HG03097 (cell line): ENCODE data around the gene MPL.

Experiments
- ATAC-seq: cut with Tn5 transposase; IDR thresholded peaks from one replicate; pipeline ENCODE4 v1.9.1; 2021; ENCODE audit not compliant: unreplicated experiment, low FRiP score

MPL gene

DNA sequence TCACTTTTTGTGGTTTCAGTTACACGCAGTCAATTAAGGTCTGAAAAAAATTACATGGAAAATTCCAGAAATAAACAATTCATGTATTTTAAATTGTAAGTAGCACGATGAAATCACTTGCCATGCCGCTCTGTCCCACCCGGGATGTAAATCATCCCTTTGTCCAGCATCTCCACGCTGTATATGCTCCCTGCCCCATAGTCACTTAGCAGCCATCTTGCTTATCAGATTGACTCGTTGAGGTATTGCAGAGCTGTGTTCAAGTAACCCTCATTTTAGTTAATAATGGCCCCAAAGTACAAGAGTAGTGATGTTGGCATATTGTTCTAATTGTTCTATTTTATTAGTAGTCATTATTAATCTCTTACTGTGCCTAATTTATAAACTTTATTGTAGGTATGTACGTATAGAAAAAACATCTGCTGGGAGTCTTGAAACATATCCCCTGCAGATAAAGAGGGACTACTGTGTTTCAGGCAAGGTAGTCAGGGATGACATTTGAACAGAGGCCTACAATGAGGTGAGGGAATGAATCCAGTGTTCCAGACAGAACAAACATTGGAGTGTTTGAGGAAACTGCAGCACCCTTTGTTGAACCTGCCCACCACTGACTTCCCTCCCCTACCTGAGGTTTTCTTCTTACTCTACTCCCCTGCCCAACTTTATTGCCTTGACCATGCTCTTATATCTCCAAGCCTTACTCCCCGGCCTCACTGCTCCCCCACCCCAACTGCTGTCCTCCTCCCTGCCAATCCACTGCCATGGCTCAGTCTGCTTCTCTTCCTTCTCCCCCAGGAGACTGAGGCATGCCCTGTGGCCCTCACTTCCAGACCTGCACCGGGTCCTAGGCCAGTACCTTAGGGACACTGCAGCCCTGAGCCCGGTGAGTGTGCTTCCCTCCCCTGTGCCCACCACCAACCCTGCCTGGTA, 14.1 kb downstream of the MPL start:
- ATAC-seq, result no peak

DNA sequence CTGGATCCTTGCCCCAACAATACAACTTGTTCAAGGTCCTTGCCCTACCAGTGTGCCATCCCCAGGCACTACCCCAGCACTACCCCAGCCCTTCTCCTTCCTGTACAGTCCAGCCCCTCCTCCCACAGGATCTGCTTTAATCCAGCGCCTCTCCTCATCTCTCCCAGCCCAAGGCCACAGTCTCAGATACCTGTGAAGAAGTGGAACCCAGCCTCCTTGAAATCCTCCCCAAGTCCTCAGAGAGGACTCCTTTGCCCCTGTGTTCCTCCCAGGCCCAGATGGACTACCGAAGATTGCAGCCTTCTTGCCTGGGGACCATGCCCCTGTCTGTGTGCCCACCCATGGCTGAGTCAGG, 14.7 kb downstream of the MPL start:
- ATAC-seq, result no peak

DNA sequence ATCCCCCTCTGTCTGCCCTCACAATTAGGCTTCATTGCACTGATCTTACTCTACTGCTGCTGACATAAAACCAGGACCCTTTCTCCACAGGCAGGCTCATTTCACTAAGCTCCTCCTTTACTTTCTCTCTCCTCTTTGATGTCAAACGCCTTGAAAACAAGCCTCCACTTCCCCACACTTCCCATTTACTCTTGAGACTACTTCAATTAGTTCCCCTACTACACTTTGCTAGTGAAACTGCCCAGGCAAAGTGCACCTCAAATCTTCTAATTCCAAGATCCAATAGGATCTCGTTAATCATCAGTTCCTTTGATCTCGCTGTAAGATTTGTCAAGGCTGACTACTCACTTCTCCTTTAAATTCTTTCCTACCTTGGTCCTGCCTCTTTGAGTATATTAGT, 15.3 kb downstream of the MPL start:
- no peak for ATAC-seq

DNA sequence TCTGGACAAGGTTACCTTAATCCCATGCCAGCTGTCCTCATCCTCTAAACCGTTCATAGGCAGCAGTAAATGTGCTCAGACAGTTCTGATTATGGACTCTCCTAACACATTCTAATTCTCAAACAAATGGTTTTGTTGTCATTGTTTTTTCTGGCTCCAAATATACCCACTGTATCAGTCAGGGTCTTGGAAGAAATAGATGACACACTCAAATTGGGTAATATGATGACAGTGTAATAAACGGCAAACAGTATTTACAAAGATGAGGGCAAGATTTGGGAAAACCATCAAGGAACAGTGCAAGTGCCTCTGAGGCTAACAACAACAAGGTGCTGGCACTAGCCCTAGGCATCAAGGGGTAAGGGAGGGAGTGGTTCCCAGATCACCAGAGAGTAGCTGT, 16.9 kb downstream of the MPL start:
- no peak for ATAC-seq

DNA sequence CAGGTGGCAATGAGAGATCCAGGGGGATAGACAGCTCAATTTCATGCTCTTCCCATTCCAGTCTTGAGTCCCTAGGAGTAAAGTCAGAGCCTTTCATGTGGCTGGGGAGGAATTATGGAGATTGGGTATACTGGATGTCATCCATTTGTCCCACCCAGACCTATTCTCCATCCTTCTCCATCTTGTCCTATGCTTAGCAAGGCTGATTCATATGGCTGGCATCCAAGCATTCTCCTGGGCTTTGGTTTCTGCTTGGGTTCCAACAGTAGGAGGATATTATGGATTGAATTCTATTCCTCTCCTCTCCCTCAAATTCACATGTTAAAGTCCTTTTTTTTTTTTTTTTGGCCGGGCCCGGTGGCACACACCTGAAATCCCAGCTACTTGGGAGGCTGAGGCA, 17.3 kb downstream of the MPL start:
- ATAC-seq, result no peak

DNA sequence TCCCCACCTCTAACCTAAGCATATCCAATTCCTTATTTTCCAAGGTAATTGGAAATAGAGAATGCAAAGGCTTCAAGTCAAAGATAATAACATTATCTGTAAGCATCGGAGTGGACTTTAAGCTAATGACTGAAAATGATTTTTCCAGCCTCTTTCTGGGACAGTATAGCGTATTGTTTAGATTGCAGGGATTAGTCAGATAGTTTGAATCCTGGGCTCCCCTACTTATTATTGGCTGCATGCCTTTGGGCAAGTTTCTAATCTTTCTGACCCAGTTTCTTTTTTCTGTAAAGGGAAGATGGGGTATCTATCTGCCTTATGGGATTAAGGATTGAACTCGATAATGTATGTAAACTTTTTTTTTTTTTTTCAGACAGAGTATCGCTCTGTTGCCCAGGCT, 19.6 kb downstream of the MPL start:
- ATAC-seq, result no peak

DNA sequence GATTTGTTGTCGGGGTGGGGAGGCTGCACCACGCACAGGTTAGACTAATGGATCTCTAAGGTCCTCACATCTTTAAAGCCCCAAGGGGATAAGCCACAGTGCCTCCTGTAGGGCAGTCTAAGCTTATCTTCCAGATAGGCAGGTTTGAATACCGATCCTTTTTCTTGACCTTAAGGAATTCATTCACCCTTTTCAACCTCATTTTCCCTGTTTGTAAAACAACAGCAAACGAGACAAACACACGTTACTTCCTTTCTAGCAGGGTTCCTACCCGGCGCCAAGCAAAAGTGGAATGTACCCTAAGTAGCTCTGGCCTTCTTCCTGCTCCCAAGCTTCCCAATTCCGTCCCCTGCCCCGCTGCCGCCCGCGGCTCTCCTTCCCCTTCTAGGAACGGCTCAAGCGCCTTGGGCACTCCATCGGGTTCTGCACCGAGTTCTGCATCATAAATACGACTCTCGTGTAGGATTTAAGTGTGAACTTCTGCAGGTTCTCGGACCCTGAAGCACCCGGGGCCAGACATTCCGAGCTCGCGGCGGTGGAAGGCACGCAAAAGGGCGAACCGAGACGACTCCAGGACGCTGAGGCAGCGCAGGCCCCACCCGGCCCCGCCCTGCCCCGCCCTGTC, 20.6 kb downstream of the MPL start:
- ATAC-seq, result peak; percentile 3

DNA sequence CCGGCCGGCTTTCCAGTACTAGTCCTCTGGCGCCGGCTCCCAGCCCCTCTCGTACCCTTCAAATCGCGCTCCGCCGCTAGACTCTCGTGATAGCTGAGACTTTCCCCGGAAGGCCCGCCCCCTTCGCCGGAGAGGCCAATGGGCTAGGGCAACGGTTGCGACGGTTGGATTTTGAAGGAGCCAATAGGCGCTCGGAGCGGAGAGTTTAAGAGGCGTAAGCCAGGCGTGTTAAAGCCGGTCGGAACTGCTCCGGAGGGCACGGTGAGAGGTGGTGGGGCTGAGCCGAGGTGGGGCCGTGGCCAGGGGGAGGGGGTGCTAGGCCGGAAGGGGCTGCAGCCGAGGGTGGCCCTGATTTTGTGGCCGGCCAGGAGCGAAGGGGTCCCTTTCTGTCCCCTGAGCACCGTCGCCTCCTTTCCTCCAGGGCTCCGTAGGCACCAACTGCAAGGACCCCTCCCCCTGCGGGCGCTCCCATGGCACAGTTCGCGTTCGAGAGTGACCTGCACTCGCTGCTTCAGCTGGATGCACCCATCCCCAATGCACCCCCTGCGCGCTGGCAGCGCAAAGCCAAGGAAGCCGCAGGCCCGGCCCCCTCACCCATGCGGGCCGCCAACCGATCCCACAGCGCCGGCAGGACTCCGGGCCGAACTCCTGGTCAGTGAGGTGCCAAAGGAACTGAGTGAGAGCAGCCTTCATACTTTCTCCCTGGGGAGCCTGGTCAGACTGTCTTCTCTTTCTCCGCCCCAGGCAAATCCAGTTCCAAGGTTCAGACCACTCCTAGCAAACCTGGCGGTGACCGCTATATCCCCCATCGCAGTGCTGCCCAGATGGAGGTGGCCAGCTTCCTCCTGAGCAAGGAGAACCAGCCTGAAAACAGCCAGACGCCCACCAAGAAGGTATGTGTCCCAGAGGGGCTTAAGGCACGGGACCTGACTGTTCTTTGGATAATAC, 21.4 kb downstream of the MPL start, which contains the start of gene CDC20:
Gene CDC20 (plus strand): TSS at position 236 of the 948 bp plus-strand sequence. CDS start 235 bp downstream, at position 471.
- ATAC-seq, result peak; percentile 93

DNA sequence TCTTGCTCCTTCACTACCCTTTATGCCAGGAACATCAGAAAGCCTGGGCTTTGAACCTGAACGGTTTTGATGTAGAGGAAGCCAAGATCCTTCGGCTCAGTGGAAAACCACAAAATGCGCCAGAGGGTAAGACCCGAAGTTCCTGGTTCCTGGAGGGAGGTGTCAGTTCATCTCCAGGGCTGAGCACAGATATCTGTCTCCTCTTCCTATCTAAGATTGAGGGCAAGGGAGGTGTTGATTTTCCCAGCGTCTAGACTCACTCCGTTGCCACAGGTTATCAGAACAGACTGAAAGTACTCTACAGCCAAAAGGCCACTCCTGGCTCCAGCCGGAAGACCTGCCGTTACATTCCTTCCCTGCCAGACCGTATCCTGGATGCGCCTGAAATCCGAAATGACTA, 22.1 kb downstream of the MPL start:
- ATAC-seq, result no peak

DNA sequence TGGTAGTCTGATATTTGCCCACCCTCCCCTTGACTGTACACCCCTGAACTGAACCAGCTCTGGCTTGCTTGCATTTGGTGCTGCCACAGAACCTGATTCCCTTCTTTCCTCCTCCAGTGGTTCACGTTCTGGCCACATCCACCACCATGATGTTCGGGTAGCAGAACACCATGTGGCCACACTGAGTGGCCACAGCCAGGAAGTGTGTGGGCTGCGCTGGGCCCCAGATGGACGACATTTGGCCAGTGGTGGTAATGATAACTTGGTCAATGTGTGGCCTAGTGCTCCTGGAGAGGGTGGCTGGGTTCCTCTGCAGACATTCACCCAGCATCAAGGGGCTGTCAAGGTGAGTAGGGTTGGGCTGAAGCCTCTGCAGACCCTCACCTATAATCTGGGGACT, 23.0 kb downstream of the MPL start:
- no peak for ATAC-seq

DNA sequence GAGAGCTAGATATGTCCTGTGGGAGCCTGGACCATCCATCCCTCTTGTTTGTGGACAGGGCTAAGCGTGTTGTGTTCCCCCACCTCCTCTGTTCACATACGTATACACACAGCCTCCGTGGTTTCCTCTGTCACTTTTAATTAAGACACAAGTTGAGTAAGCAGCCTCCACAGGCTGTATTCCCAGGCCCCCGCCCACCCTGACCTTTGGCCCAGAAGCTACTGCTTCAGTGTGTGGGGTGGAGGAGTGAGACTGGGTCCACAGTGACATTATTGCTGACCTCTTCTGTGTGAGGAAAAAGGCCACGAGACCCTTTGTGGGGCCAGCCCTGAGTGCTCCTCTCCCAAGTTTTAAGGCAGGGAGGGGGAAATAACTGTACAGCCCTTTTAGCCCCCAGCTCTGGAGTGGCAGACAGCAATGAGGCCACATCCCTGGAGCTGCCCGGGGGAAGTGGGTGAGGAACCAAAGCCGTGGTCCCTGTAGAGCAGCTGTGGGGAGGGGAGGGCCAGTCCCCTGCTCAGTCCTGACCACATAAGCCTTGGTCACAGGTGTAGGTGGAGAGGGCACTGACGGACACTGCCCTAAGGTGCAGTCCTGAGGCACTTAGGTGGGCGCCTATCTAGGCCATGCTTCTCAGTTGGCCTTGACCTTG, 25.8 kb downstream of the MPL start:
- no peak for ATAC-seq

DNA sequence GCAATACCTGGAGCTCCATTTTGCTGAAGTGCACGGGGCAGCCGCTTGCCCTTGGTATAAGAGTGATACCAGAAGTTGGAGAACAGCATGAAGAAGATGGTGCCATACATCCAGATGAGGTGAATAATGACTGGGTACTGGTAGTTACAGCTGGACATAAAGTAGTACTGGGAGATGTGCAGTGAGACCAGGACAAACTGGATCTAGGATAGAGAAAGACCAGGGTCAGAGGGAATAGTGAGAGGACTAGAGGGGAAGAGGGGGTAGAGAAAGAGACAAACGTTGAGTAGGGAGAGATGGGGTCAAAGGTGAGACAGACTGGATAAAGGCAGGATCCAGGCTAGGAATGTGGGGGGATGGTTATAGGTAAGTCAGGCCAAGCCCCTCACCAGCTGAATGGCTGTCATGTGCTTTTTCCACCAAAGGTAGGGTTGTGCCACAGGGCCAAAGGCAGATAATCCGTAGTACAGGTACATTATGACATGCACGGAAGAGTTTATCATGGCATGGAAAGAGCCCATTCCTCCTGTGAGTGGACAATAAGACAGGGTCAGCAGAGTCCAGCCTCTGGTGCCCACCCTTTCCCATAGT, 26.4 kb downstream of the MPL start:
- ATAC-seq, result no peak

DNA sequence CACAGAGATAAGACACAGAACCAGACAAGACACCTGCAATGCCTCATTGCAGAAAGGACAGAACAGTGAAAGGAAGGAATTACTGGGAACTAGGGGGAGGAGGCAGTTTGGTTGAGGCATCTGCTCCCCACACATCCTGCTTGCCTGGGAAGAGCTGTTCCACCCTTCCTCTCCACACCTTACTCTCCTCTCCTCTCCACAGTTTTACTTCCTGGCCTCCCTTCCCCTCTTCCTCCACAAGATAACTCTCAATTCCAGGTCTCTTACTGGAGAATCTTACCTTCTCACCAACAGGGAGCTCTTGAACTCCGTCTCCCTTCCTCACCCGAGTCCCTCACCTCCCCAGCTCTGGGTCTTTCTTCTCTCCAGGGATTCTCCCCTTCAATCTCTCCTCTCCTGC, 28.1 kb downstream of the MPL start:
- ATAC-seq, result no peak

DNA sequence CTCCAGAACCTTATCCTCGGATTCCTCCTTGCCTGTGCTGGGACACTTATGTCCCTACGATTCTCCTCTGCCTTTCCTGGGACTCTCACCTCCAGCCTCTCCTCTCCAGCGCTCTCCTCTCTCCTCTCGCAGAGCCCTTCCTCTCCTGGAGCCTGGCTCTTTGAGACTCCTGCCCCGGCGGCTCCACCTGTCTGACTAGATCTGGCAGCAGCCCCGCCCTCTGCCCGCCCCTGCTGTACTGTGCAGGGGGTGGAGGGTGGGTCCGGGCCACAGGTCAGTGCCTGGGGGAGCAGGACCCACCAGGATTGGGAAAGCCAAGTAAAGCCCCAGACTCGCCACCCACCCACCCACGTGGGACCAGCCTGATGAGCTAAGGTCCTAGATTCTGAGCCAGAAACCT, 28.6 kb downstream of the MPL start:
- no peak for ATAC-seq

DNA sequence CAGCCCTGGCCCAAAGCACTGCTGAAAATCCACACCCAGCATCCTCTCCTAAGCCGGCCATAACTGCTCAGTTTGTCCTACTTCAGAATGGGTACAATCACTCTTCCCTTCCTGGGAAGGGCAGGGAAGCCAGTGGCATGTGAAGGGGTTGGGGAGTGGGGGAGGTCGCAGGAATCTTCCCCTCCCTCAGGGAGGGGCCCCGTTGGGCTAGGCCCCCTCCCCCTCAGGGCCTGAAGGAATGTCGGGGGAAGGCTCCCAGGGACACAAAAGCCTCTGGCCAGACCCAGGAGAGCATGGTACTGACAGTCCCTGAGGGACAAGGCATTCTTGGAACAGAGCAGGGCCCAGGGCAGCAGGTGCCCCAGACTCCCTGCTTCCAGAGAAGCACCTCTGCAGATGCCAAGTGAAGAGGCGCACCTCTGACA, 29.0 kb downstream of the MPL start:
- ATAC-seq, result no peak

DNA sequence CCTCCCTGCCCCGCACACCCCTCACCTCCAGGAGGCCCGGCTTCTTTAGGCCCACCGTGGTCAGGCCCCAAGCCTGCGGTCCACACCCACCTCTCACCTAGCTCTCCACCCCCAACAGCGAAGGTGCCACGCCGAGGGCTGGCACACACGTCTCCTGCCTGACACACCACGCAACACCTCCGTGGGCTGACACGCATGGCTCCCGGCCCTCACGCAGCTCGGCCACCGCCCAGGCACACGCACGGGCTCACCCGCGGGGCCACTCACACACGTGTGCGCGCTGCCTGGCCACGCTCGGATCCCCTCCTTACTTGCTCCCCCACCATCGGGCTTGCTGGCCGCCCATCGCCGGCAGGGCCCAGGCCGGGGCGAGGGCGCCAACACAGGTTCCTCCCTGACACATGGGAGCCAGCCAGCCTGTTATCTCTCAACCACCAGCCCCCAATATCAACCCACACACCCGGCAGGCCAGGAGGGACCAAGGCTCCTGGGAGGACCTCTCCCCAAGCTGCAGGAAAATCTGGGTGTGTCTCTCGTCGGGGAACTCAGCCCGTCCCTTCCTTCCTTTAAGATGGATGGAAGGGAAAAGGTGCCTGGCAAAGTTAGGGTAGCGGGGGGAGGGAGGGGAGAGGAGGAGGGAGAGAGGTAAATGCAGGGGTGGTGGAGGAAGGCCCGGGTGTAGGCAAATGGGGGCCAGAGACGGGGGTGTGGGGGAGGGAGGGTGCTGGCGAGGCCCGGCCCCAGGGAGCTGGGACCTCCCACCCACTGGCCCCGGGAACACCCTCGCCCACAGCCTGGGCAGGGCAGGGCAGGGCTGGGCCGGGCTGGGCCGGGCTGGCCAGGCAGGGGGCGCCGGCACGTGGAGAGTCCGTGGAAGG, 29.6 kb downstream of the MPL start:
- peak; percentile 30 for ATAC-seq

DNA sequence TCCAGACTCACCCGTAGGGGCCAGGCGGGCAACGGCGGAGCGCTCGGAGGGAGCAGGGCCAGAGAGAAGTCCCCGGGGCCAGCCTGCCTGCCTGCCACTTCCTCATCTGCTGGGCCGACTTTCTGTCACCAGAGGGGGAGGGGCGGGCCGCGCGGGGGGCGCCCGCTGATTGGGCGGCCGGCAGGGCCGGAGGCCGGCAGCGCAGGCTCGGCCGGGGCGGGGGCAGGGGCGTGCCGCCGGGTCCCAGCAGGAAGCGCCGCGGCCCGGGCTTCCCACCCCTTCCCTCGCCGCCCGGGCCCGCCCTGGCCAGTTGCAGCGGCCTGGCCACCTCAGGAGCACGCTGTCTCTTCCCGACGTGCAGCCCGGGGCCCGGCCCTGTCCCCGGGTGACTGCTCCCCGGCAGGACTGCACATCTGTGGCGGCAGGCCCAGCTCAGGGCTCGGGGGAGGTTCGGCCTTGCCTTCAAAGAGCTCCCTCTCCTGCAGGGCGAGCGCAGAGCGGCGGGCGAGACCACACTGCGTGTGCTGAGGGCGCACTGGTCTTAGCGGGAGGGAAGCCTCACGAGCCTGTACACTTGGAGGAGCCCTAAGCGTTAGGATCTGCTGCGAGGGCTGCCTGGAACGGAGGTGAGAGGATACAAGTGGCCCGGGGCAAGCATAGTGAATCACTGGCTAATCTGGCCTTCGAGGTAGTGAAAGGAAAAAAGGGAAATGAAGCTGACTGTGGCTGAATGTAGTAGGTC, 30.5 kb downstream of the MPL start, which contains the start of gene ELOVL1:
Gene ELOVL1 (minus strand): TSS at position 108 of the 742 bp plus-strand sequence. CDS start 2,402 bp downstream, outside the sequence.
- peak; percentile 68 for ATAC-seq

DNA sequence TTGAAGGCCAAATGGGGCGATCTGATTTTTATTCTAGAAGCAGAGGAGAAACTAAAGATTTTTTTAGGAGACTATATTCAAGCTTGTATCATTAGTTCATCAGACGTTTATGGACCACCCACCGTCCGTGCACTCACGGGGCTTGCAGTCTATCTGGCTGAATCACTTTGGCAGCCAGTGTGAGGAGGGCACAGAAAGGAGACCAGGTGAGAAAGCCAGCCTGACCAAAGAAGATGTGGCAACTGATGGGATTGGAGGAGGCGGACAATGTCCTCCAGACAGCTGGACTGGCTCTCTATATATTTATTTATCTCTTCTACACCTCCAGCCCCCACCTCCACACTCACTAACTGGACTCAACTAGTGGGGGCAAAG, 31.0 kb downstream of the MPL start:
- ATAC-seq, result no peak
